Right hindlimb (tissue), 1 donor: Measurements from ENCODE around the gene RAMACL.
"Not testable (repeated sequence)": the region's sequence is repeated elsewhere in the genome, so short reads cannot be mapped to it uniquely, and the experiment has no call there.

Experiments
- DNase-seq: peaks from one replicate; pipeline ENCODE4 v3.0.0-alpha.2; 2018

RAMACL gene

DNA sequence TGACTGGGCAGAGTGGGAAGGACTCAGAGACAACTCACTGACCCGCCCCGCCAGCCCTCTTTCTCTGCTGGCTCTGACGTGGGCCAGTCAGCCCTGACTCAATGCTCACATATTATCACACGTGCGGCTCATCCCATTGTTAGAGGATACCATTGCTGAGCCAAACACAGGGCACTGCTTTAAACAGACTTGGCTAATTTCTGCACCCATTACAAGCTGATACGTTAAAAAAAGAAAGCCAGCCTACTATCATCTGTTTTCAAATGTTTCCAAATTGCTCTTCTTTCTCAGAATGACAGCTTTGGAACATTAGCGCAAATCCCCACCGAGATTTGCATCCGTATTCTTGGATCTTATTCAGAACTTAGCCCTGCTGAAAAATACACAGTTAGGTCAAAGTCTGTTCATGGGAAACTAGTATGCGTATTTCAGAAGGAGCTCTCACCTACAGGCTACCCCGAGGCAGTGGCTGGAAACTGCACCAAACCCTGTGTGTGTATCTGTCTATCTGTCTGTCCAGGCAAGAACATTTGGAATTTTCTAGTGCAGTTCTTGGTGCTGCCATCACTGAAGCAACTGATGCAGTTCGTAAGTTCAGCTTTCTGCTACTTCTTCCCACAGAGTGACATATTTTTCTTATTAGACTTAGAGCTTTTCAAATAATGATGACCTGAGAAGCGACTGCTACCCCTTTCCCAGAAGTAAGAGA, 32.8 kb downstream of the RAMACL start:
- peak; percentile 45 for DNase-seq

- DNase-seq = no peak
These were observed 33.9 kb downstream of the RAMACL start for GRCh38 chr6:166552600-166552999.

DNA sequence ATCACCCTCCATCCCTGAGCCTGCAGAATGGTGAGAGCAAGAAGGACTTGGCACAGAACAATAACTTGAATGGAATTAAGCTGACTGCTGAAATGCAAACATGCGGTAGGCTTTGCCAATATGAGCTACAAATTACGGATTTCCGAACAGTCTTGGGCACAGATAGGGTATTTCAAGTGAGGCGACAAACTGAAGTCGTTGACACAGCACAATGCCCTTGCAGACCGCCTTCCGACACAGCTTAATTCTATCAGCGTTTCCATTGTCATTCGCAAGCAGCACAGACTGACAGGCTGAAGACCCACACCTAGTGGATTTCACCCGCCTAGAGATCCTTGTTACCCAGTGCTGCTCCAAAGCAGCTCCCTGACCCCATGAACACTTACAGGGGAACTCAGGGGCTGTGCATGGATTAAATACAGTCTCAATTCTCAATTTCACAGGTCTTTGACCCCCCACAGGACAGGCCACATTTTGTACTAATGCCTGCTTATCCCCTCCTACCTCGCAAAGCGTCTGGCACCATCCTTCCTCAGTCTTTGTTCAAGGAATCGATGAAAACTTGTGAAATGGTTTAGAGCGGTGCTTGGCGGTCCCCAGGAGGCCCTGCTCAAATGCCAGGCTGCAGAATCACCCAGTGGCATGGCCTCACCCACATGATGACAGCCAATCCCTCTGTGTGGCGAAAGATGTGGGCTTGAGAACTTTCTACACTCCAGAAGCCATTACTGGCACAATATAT, 34.6 kb downstream of the RAMACL start:
- no peak for DNase-seq

GRCh38 chr6:166546653-166547052, 39.8 kb downstream of the RAMACL start:
- DNase-seq = no peak

DNA sequence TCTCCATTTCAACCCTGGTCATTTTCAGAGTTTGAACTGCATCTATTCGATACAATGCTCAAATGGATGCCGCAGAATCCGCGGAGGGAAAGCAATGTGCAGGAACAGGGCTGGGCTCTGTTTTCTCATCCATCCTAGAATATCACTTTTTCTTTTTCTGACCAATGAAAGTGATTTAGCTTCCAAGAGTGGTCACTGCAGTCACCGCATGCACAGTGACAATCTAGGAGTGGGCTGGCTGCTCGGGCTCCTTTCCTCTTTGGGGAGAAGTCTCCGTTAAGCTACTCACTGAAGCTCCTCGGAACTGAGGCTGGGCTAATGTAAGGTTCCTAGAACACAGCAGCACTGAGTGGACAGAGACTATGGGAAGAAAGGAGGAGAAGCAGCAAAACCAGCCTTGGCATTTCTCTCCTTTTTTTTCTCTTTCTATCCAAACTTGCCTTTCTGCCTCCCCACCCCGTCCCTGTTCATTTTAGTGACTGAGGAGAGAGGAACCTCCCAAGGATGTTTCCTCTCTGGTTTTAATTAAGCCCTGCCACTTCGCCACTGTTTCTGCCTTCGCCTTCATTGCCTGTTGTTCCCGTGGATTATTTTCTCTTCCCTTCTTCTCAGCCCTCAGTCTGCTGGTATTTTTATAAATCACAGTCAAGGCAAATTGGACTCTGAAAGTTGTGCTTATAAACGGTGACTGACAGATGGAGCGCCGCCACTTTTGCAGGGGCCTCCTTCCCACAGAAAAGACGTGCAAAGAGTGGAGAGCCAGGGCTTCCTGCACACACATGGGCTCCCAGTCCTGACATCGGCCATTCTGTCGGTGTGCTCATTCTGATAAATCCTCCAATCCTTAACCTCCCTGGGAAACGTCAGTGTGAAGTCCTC, 41.1 kb downstream of the RAMACL start:
- DNase-seq = no peak

- DNase-seq = no peak
These were observed 42.2 kb downstream of the RAMACL start for GRCh38 chr6:166544296-166544605.

DNA sequence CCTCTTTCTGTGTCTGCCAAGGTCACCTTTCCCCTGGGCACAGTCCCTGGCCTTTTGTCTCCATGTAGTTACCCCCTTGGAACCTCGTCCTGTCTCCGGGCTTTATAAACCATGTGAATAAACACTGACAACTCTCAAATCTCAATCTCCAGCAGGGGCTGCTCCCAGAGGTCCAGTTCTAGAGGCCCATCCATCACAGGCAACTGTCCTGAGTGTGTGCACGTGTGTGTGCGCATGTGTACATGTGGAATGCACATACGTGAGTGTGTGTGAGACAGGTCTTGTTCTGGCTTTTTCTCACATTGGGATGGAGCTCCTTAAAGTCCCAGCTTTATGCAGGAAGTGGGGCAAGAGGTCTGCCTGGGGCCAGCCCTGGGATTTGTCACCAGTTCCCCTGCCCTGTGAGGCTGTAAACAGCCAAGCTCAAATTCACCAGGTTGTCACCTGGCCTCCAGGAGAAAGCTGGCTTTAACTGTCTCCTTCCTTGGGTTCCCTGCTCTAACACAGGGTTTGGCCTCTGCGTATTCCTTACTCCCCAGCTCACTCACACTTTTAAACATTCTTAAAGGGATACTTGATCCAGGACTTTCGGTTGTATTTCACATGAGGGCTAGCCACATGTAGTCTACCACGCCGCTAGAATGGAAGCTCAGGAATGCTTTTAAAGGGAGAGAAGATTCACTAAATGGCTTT, 42.7 kb downstream of the RAMACL start:
- no peak for DNase-seq

- no peak for DNase-seq
These were observed 43.9 kb downstream of the RAMACL start for GRCh38 chr6:166542580-166542912.

GRCh38 chr6:166541876-166542579, 44.5 kb downstream of the RAMACL start:
- no peak for DNase-seq

DNA sequence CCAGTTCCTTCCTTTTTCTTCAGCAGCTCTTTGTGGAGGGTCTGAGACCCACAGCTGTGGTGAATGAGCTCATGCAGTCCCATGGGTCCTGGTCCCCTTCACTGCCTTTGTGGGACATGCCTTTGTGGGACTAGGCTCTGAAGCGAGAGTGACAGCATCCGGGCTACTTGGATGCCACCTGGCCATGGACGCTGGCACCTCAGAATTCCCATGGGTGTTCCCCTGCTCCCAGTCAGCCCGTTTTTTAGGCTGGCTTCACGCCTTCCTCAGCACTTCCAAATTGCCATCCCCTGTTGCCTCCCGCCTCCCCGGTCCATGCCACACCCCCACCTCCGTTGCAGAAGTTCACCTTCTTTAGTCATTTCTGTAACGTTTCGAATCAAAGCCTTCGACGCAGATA, 45.1 kb downstream of the RAMACL start:
- no peak for DNase-seq

DNA sequence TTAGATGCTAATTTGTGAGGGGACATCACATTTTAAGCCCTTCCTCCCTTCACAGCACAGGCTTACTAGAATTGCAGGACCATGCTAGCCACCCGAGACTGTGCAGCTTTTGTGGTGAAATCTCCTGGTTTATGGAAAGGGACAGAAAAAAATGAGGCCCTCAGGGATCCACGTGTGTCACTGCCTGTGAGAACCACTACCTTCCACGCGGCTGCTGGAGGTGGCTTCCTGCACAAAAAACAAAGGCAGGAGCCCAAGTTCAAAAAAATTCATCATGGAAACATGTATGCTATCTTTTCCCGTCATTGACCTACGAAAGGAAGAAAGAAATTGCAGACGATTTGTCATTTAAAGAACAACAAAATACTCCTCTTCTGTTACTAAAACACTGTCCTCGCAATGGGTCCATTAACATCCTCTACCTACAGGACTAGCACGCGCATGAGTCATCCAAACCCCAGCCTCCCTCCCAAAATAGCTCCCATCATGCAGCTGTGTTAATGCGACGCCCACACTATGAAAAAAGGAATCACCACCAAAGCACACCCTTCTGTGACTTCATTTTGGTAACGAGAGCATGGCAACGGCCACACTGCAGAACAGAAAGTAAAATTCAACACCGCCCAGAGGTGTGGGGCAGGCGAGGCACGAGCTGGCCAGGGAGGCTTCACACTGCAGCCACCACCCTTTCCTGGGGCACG, 45.7 kb downstream of the RAMACL start:
- DNase-seq = no peak

DNA sequence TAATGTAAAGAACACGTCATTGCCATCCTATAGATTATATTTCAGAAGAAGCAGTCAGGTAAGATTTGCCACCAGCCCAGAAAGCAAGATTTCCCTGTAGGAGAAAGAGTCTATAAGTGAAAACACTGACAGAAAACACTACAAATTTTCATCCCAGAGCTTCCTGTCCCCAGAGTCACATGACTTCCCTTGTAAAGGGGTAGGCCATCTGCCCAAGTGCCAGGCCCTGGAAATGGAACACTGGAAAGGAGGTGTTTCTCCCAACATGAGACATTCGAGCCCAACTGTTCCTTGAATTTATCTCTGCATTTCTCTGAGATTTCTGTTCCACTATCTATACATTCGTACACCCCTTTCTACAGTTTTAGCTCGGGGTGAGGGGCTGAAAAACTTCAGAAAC, 46.9 kb downstream of the RAMACL start:
- no peak for DNase-seq

GRCh38 chr6:166539011-166539385, 47.5 kb downstream of the RAMACL start:
- not testable (repeated sequence) for DNase-seq

DNA sequence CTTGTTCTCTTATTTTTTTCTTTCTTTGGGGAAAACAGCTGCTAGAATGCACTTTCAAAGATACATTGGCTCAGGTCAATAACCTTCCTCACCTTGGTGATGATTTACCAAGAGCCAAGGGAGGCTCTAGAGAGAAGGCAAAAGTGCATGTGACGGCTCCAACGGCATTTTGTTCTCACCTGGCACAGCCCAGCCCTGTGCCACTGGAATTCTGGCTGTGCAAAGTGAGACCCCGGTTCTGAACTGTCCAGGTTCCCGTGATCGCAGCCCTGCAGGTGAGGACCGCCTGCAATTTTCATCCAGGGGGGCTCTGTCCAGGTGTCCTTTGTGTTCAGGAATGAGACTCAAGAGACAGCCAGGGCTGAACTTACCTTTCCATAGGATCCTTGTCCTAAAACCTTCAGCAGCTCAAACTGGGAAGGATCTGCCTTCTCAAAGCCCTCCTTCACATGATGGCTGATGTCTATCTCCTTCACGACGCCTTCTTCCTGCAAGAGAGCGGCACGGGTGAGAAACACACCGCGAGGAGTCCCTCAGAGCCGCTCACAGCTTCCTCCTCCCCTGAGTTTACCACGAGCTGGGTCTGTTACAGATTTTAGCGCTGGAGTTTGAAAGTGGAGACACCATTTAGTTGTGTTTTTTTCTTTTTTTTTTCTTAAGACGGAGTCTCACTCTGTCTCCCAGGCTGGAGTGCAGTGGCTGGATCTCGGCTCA, 48.0 kb downstream of the RAMACL start:
- DNase-seq = no peak

DNA sequence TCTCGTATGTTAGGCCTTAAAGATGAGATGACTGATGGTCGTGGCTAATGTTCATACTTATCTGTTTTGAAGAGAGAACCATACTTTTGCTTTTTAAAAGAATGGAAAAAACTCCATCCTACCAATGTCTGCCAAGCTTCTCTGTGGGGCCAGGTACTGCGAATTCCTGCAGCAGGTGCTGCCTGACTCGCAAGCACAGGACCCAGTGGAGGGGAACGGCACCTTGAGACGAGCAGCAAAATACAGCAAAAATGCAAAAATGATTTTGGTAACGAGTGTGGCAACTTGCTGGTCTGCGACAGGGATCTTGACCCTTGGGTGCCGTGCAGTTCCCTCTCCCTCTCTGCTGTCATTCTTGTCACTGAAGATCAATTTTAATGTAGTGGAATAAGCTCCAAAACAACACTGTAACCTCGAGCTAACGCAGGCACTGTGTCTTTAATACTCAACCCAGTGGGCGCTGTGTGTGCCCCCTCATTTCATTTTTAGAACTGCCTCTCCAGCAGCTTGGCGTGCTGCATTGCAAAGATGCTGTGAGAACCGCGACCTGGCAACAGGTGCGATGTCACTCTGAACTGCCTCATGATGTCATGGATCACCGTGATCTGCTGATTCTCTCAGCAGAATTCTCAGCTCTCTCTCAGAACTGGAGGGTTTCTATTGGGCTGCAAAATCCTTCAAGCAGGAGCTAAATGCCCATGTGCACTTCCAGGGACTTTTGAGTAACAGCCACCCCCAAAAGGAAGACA, 51.6 kb downstream of the RAMACL start:
- no peak for DNase-seq

GRCh38 chr6:166533205-166533824, 53.2 kb downstream of the RAMACL start:
- no peak for DNase-seq
